ENCODE data around the gene HTR6. TPM values are rescaled to one million over a fixed set of nuclear protein-coding genes. Genes with fewer than 3 reads are reported as not detected.

Gene HTR6
- total RNA-seq, 2 experiments from 2014 or later, result not detected

DNA sequence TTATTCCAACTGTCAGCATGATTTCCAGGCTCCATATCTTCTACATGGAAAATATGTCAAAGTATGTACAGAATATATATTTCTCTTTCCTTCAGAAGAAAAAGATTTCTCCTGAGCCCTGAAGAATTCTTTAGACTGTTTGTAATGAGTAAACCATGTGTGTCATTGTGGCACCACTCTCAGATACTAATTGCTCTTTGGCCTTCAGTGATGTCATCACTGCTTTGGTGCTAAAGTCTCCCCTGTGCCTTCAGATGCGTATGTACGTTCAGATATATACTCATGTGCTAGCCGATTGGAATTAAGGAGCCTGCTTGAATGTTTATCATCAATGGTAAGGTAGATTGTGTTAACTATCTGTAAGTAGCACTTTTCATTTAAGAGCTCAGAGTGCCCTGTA lies 41.2 kb upstream of the HTR6 start:
- no peak overlapping the region for H3K4me3 ChIP-seq (ENCODE audit: low read depth, low read length, poor library complexity, severe bottlenecking)
- ChIA-PET CTCF (ENCODE audit: unreplicated experiment) (no interaction called here), POLR2A (interaction anchor here (0.9 kb wide), 1 partner anchor 12 kb away, joined by 3 read pairs; no protein-coding TSS in a partner anchor)
- TF ChIP-seq CTCF (conservative IDR thresholded peaks at IDR 0.05; ENCODE audit: low read length) (no peak), EZH2phosphoT487 (IDR thresholded peaks at IDR 0.05; ENCODE audit: borderline replicate concordance, low read depth, low read length) (no peak)
- no peak for DNase-seq (ENCODE audit: low spot score)
- H3K4me1 ChIP-seq (ENCODE audit: insufficient read depth, low read length, poor library complexity, severe bottlenecking), result no peaks in the 10 kb centered on the region
- no peaks in the 10 kb centered on the region for H3K9me2 ChIP-seq (ENCODE audit: insufficient read depth, low read length)
- BruUV-seq (replicated peaks), result no TSS peak
- H4K20me1 ChIP-seq (ENCODE audit: insufficient read depth, low read length), result peaks cover 5% of the 10 kb centered on the region; the same call in 1 of the 2 replicates
- intact Hi-C loops (cut with micrococcal nuclease; ENCODE audit: unreplicated experiment), result no loop called here
- H3K4me2 ChIP-seq (ENCODE audit: low read length), result no peak overlapping the region
- H3K79me2 ChIP-seq (ENCODE audit: insufficient read depth, low read depth, low read length), result peaks cover 20% of the 10 kb centered on the region; the same call in 1 of the 2 replicates
- peaks cover 83% of the 10 kb centered on the region for H3K36me3 ChIP-seq (ENCODE audit: insufficient read depth, low read length)
- no peak overlapping the region for H2AFZ ChIP-seq (ENCODE audit: low read length)
- no peak overlapping the region for H3K27ac ChIP-seq (ENCODE audit: low read depth, low read length, poor library complexity, severe bottlenecking)
- H3K9me3 ChIP-seq (ENCODE audit: low read length), result no peaks in the 10 kb centered on the region

GRCh38 chr1:19625291-19625937 lies 39.3 kb upstream of the HTR6 start:
- intact Hi-C loops (cut with micrococcal nuclease; ENCODE audit: unreplicated experiment), result no loop called here
- TF ChIP-seq CTCF (conservative IDR thresholded peaks at IDR 0.05; ENCODE audit: low read length), result no peak
- no peak for TF ChIP-seq EZH2phosphoT487 (IDR thresholded peaks at IDR 0.05; ENCODE audit: borderline replicate concordance, low read depth, low read length)
- no peak for DNase-seq (ENCODE audit: low spot score)
- Histone ChIP-seq H3K79me2 (ENCODE audit: insufficient read depth, low read depth, low read length) (0 out of 2 replicates have a peak, but pooled peaks cover 8% of the 10 kb centered on the region), H3K4me1 (ENCODE audit: insufficient read depth, low read length, poor library complexity, severe bottlenecking) (no peaks in the 10 kb centered on the region), H4K20me1 (ENCODE audit: insufficient read depth, low read length) (peaks cover 5% of the 10 kb centered on the region; the same call in 1 of the 2 replicates), H3K36me3 (ENCODE audit: insufficient read depth, low read length) (peaks cover 81% of the 10 kb centered on the region), H2AFZ (ENCODE audit: low read length) (no peak overlapping the region), H3K9me2 (ENCODE audit: insufficient read depth, low read length) (no peaks in the 10 kb centered on the region), H3K27ac (ENCODE audit: low read depth, low read length, poor library complexity, severe bottlenecking) (no peak overlapping the region), H3K4me2 (ENCODE audit: low read length) (no peak overlapping the region), H3K4me3 (ENCODE audit: low read depth, low read length, poor library complexity, severe bottlenecking) (no peak overlapping the region), H3K9me3 (ENCODE audit: low read length) (no peaks in the 10 kb centered on the region)
- ChIA-PET POLR2A (interaction anchor here (0.6 to 0.9 kb wide), 2 partner anchors 8 to 37 kb away, joined by 3 read pairs; no protein-coding TSS in a partner anchor), CTCF (ENCODE audit: unreplicated experiment) (no interaction called here)
- no TSS peak for BruUV-seq (replicated peaks)

DNA sequence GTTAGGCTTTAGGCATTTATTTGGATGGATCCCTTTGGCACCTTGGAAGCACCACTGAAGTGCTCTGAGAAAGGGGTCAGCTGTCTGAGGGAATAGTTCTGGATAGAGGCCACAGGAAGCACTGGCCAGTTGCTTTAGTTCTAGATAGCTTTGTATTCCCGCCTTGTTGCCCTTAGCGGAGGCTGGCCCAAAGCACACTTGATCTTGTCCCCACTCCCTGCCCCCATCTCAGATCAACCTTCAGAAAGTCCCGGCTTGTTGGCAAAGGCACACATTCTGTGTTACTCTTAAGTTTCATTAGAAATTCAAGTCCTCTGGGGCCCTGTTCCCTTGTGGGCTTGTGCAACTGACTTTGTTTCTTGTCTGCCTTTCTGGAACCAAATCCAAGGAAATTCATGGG lies 35.8 kb upstream of the HTR6 start:
- no peaks in the 10 kb centered on the region for H3K9me3 ChIP-seq (ENCODE audit: low read length)
- TF ChIP-seq CTCF (conservative IDR thresholded peaks at IDR 0.05; ENCODE audit: low read length) (no peak), EZH2phosphoT487 (IDR thresholded peaks at IDR 0.05; ENCODE audit: borderline replicate concordance, low read depth, low read length) (no peak)
- H3K79me2 ChIP-seq (ENCODE audit: insufficient read depth, low read depth, low read length), result no peaks in the 10 kb centered on the region
- no peak for DNase-seq (ENCODE audit: low spot score)
- no peaks in the 10 kb centered on the region for H3K9me2 ChIP-seq (ENCODE audit: insufficient read depth, low read length)
- ChIA-PET CTCF (ENCODE audit: unreplicated experiment) (no interaction called here), POLR2A (interaction anchor here (1.2 kb wide), 1 partner anchor 40 kb away, joined by 3 read pairs; no protein-coding TSS in a partner anchor)
- H3K4me2 ChIP-seq (ENCODE audit: low read length), result no peak overlapping the region
- H3K4me3 ChIP-seq (ENCODE audit: low read depth, low read length, poor library complexity, severe bottlenecking), result no peak overlapping the region
- no peaks in the 10 kb centered on the region for H3K4me1 ChIP-seq (ENCODE audit: insufficient read depth, low read length, poor library complexity, severe bottlenecking)
- H3K36me3 ChIP-seq (ENCODE audit: insufficient read depth, low read length), result peaks cover 51% of the 10 kb centered on the region
- H4K20me1 ChIP-seq (ENCODE audit: insufficient read depth, low read length), result no peaks in the 10 kb centered on the region
- BruUV-seq (replicated peaks), result no TSS peak
- intact Hi-C loops (cut with micrococcal nuclease; ENCODE audit: unreplicated experiment), result no loop called here
- no peak overlapping the region for H3K27ac ChIP-seq (ENCODE audit: low read depth, low read length, poor library complexity, severe bottlenecking)
- H2AFZ ChIP-seq (ENCODE audit: low read length), result no peak overlapping the region

Measured in OCI-LY7 (cell line).